Bronchial epithelial cell (primary cell): ENCODE measurements around the gene ZNF785. TPM values are rescaled to one million over a fixed set of nuclear protein-coding genes. Genes with fewer than 3 reads are reported as not detected.
A peak's percentile ranks its signal among the peaks of the same experiment; 100 is the strongest.
"Not testable (repeated sequence)": the region's sequence is repeated elsewhere in the genome, so short reads cannot be mapped to it uniquely, and the experiment has no call there.

Experiments used
- DNase-seq: peaks from one replicate; pipeline ENCODE4 v3.0.0-alpha.2; 2010; ENCODE audit warnings: low read depth
- FAIRE-seq: peaks from 2 replicates; lab custom pipeline; 2011; peaks lifted over from hg19 to GRCh38; lab: Jason Lieb, UNC
- H3K27me3 ChIP-seq: 2 replicates; pipeline ENCODE4 v1.5.1; 2011; ENCODE audit warnings: low read length; ENCODE audit not compliant: control insufficient read depth, insufficient read depth
- H3K36me3 ChIP-seq: 2 replicates; pipeline ENCODE4 v1.5.1; 2011; ENCODE audit warnings: low read length; ENCODE audit not compliant: control insufficient read depth, insufficient read depth
- H3K4me3 ChIP-seq: 2 replicates; pipeline ENCODE4 v1.5.1; 2011; ENCODE audit warnings: mild to moderate bottlenecking, low read depth, low read length, control low read depth
- total RNA-seq: library from RNA; depleted of rRNA; stranded (reverse); fragments of >200 nt; gene quantifications from 2 replicates; pipeline ENCODE4 v1.2.1, GENCODE V29; 2014
- TF ChIP-seq, protein P1 (sequence below): IDR thresholded peaks from 2 replicates; pipeline ENCODE4 v1.5.1; 2011; ENCODE audit warnings: mild to moderate bottlenecking, moderate library complexity, low read length, control low read depth, inconsistent platforms; ENCODE audit not compliant: insufficient read depth, severe bottlenecking

Gene ZNF785
- total RNA-seq, 1 donor from 2014 or later = 5.3 TPM

DNA sequence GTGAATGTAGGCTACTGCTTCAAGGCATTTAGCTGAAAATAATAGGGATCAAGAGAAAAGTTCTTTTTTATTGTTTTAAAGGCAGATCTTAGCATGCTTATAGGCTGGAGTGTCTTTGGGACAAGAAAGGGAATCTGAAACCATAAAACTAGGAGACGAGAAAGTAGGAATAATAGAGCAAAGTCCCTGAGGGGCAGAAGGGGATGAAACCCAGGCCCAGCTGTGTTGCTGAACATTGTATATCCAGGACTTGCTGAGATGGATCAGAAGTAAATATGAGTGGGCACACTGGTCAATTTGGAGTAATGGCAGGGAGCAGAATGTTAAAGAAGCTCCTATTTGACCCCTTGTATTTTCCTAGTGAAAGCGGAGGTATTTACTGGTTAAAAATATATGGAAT is 15.4 kb upstream of the ZNF785 start:
- no peaks in the 10 kb centered on the region for H3K27me3 ChIP-seq
- peaks cover 5% of the 10 kb centered on the region for H3K36me3 ChIP-seq
- TF ChIP-seq, protein P1, sequence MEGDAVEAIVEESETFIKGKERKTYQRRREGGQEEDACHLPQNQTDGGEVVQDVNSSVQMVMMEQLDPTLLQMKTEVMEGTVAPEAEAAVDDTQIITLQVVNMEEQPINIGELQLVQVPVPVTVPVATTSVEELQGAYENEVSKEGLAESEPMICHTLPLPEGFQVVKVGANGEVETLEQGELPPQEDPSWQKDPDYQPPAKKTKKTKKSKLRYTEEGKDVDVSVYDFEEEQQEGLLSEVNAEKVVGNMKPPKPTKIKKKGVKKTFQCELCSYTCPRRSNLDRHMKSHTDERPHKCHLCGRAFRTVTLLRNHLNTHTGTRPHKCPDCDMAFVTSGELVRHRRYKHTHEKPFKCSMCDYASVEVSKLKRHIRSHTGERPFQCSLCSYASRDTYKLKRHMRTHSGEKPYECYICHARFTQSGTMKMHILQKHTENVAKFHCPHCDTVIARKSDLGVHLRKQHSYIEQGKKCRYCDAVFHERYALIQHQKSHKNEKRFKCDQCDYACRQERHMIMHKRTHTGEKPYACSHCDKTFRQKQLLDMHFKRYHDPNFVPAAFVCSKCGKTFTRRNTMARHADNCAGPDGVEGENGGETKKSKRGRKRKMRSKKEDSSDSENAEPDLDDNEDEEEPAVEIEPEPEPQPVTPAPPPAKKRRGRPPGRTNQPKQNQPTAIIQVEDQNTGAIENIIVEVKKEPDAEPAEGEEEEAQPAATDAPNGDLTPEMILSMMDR = no peak
- DNase-seq (no peak), FAIRE-seq (no peak)
- no peak overlapping the region for H3K4me3 ChIP-seq

DNA sequence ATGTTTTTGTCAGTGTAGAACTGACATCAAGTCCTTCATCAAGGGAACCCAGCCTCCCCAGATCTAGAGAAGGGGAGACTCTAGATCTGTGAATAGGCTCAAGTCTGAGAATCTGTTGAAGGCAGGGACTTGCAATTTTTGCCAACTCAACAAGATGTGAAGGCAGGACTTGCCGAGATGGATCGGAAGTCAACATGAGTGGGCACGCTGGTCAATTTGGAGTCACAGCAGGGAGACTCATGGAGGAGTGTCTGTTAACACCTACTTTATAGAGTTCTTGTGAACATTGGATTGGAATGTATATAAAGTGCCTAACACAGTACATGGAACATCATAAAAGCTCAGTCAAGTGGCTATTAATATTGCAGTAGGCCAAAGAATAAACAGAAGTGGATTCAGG is 14.7 kb upstream of the ZNF785 start:
- DNase-seq (peak; percentile 57), FAIRE-seq (no peak)
- TF ChIP-seq, protein P1 = no peak
- Histone ChIP-seq H3K4me3 (no peak overlapping the region), H3K36me3 (peaks cover 5% of the 10 kb centered on the region), H3K27me3 (no peaks in the 10 kb centered on the region)

DNA sequence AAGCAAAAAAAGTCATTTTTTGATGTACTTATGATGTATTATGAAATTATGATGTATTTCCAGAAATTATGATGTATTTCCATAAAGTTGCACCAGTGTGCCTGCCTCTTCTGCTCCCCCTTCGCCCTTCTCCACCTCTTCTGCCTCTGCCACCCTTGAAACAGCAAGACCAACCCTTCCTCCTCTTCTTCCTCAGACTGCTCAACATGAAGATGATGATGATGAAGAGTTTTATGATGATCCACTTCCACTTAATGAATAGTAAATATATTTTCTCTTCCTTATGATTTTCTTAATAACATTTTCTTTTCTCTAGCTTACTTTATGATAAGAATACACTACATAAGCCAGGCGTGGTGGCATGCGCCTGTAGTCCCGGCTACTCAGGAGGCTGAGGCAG is 7.4 kb upstream of the ZNF785 start:
- H3K4me3 ChIP-seq = no peak overlapping the region
- TF ChIP-seq, protein P1 = no peak
- no peak for DNase-seq
- no peak for FAIRE-seq
- H3K27me3 ChIP-seq = no peaks in the 10 kb centered on the region
- no peaks in the 10 kb centered on the region for H3K36me3 ChIP-seq

DNA sequence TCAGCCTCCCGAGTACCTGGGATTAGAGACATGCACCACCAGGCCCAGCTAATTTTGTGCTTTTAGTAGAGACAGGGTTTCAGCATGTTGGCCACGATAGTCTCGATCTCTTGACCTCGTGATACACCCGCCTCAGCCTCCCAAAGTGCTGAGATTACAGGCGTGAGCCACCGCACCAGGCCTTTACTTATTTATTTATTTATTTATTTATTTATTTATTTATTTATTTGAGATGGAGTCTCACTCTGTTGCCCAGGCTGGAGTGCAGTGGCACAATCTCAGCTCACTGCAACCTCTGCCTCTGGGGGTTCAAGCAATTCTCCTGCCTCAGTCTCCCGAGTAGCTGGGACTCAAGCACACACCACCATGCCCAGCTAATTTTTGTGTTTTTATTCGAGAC is 5.4 kb upstream of the ZNF785 start:
- not testable (repeated sequence) for H3K4me3 ChIP-seq, DNase-seq, FAIRE-seq, H3K27me3 ChIP-seq, H3K36me3 ChIP-seq

DNA sequence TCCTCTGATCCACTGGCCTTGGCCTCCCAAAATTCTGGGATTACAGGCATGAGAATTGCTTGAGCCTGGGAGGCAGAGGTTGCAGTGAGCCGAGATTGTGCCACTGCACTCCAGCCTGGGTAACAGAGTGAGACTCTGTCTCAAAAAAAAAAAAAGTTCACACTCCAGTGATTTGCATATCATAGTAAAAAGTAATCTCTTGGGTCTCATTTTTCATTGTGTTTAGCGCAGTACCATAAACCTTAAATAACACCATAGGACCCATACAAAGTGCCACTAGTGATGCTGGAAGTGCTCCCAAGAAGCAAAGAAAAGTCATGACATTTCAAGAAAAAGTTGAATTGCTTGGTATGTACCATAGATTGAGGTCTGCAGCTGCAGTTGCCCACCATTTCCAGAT is 4.1 kb upstream of the ZNF785 start:
- H3K36me3 ChIP-seq, FAIRE-seq, DNase-seq, H3K27me3 ChIP-seq, H3K4me3 ChIP-seq: not testable (repeated sequence)

DNA sequence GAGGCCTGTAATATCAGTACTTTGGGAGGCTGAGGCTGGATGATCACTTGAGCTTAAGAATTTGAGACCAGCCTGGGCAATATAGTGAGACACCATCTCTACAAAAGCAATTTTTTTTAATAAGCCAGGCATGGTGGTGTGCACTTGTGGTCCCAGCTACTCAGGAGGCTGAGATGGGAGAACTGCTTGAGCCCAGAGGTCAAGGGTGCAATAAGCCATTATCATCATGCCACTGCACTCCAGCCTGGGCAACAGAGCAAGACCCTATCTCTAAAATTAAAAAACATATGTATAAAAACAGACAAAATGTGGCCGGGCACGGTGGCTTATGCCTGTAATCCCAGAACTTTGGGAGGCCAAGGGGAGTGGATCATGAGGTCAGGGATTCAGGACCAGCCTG is 3.2 kb upstream of the ZNF785 start:
- TF ChIP-seq, protein P1 = no peak
- Histone ChIP-seq H3K36me3 (no peaks in the 10 kb centered on the region), H3K27me3 (no peaks in the 10 kb centered on the region), H3K4me3 (no peak overlapping the region)
- no peak for DNase-seq
- no peak for FAIRE-seq

DNA sequence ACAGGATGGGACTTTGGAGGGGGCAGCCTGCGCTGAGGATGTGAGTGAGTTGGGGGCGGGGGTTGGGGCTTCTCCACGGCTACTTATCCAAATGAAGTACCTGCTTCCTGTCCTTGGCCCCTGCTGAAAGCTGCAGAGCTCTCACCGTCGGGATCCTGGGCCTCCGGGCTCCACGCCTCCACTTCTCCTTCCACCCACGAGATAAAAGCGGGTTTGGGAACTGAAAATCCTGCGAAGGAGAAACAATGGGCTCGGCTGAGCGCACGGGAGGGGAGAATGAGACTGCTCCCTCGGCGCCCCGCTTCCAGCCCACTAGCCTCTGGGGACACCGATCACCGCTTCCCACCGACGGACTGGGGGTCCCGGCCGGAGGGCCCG is 486 bp downstream of the ZNF785 start:
- FAIRE-seq = no peak
- TF ChIP-seq, protein P1 = no peak
- Histone ChIP-seq H3K27me3 (no peaks in the 10 kb centered on the region), H3K4me3 (peak overlapping the region; percentile 60), H3K36me3 (peaks cover 9% of the 10 kb centered on the region)
- DNase-seq = peak; percentile 11
